ENCODE data around the gene ZPBP.
A peak's percentile ranks its signal among the peaks of the same experiment; 100 is the strongest.
"Not testable (repeated sequence)": the region's sequence is repeated elsewhere in the genome, so short reads cannot be mapped to it uniquely, and the experiment has no call there.

Gene ZPBP

DNA sequence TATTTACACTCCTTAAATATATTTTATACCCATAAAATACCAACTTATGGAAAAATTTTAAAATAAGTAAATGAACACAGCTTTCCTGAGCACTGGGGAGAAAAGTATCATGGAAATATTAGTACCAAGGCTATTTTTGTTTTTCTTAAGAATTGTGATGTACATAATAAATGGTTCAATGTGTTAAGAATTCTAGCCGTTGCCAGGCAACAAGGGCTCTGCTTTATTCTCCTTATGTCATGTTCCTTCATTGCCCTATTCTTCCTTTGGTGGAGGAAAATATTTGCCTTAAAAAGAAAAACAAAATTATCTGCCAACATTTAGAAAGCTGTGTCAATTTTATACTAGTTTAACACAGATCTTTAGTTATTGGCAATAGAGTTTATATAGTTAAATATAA, 2.6 kb upstream of the ZPBP start:
- no peaks in the 10 kb centered on the region for H3K9me3 ChIP-seq (ENCODE audit: control insufficient read depth in 1 of 2, low read length in 2 of 2)
- no peak overlapping the region for H3K4me3 ChIP-seq (ENCODE audit: low read depth in 1 of 2, low read length in 2 of 2)
- H3K4me1 ChIP-seq (ENCODE audit: control insufficient read depth in 1 of 2, insufficient read depth in 2 of 2, low read length in 2 of 2): peaks cover 0 to 6% of the 10 kb centered on the region in 2 donors
- no peaks in the 10 kb centered on the region for H3K36me3 ChIP-seq (ENCODE audit: control insufficient read depth in 1 of 2, insufficient read depth in 2 of 2, low read length in 2 of 2)
- no peak overlapping the region for H3K27ac ChIP-seq (ENCODE audit: low read length)
- no peaks in the 10 kb centered on the region for H3K27me3 ChIP-seq (ENCODE audit: low read depth, low read length)

- H3K9me3 ChIP-seq (ENCODE audit: control insufficient read depth in 1 of 2, low read length in 2 of 2): no peaks in the 10 kb centered on the region
- H3K36me3 ChIP-seq (ENCODE audit: control insufficient read depth in 1 of 2, insufficient read depth in 2 of 2, low read length in 2 of 2): no peaks in the 10 kb centered on the region
- peaks cover 0 to 6% of the 10 kb centered on the region in 2 donors for H3K4me1 ChIP-seq (ENCODE audit: control insufficient read depth in 1 of 2, insufficient read depth in 2 of 2, low read length in 2 of 2)
- H3K4me3 ChIP-seq (ENCODE audit: low read depth in 1 of 2, low read length in 2 of 2): no peak overlapping the region
- no peaks in the 10 kb centered on the region for H3K27me3 ChIP-seq (ENCODE audit: low read depth, low read length)
- no peak overlapping the region for H3K27ac ChIP-seq (ENCODE audit: low read length)
Measured at GRCh38 chr7:50088463-50089129, 4.5 kb downstream of the ZPBP start.

- H3K4me3 ChIP-seq (ENCODE audit: low read depth in 1 of 2, low read length in 2 of 2): no peak overlapping the region
- H3K36me3 ChIP-seq (ENCODE audit: control insufficient read depth in 1 of 2, insufficient read depth in 2 of 2, low read length in 2 of 2): no peaks in the 10 kb centered on the region
- H3K27ac ChIP-seq (ENCODE audit: low read length): no peak overlapping the region
- no peaks in the 10 kb centered on the region for H3K9me3 ChIP-seq (ENCODE audit: control insufficient read depth in 1 of 2, low read length in 2 of 2)
- H3K27me3 ChIP-seq (ENCODE audit: low read depth, low read length): no peaks in the 10 kb centered on the region
- no peaks in the 10 kb centered on the region for H3K4me1 ChIP-seq (ENCODE audit: control insufficient read depth in 1 of 2, insufficient read depth in 2 of 2, low read length in 2 of 2)
Measured at GRCh38 chr7:50085344-50085743, 7.7 kb downstream of the ZPBP start.

DNA sequence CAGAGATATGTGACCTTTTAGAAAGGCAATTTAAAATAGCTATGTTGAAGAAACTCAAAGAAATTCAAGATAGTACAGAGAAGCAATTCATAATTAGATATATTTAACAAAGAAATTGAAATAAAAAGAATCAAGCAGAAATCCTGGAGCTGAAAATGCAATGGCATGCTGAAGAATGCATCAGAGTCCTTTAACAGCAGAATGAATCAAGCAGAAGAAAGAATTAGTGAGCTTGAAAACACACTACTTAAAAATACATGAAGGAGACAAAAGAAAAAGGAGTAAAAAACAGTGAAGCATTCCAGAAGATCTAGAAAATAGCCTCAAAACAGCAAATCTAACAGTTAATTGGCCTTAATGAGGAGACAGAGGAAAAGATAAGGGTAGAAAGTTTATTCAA, 20.0 kb downstream of the ZPBP start:
- Histone ChIP-seq H3K9me3 (ENCODE audit: control insufficient read depth in 1 of 2, low read length in 2 of 2) (peaks cover 0 to 17% of the 10 kb centered on the region in 2 donors), H3K27ac (ENCODE audit: low read length) (no peak overlapping the region), H3K4me3 (ENCODE audit: low read depth in 1 of 2, low read length in 2 of 2) (no peak overlapping the region), H3K36me3 (ENCODE audit: control insufficient read depth in 1 of 2, insufficient read depth in 2 of 2, low read length in 2 of 2) (no peaks in the 10 kb centered on the region), H3K27me3 (ENCODE audit: low read depth, low read length) (no peaks in the 10 kb centered on the region), H3K4me1 (ENCODE audit: control insufficient read depth in 1 of 2, insufficient read depth in 2 of 2, low read length in 2 of 2) (peaks cover 7 to 8% of the 10 kb centered on the region in 2 donors)

DNA sequence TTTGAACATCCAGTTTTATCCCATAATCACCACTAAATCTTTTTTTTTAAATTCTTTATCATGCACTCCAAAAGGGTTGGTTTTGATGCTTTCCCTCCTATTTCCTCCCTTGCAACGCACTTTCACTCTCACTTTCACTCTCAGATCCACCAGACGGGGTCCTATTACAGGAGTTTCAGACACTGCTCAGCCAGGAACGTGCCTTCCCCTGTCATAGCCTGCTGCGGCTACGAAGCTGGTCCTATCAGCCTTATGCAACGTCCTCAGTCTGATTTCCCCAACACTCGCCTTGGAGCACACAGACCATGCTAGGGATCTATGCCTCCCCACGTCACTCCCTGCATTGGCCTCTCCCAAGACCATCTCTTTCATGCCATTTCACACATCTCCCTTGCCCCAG, 23.4 kb downstream of the ZPBP start:
- H3K36me3 ChIP-seq (ENCODE audit: control insufficient read depth in 1 of 2, insufficient read depth in 2 of 2, low read length in 2 of 2): no peaks in the 10 kb centered on the region
- no peak overlapping the region for H3K27ac ChIP-seq (ENCODE audit: low read length)
- H3K27me3 ChIP-seq (ENCODE audit: low read depth, low read length): no peaks in the 10 kb centered on the region
- H3K9me3 ChIP-seq (ENCODE audit: control insufficient read depth in 1 of 2, low read length in 2 of 2): peaks cover 0 to 14% of the 10 kb centered on the region in 2 donors
- H3K4me1 ChIP-seq (ENCODE audit: control insufficient read depth in 1 of 2, insufficient read depth in 2 of 2, low read length in 2 of 2): peaks cover 9 to 13% of the 10 kb centered on the region in 2 donors
- peak overlapping the region; percentile 82 to 92 for H3K4me3 ChIP-seq (ENCODE audit: low read depth in 1 of 2, low read length in 2 of 2)

GRCh38 chr7:50068850-50069551, 24.0 kb downstream of the ZPBP start:
- peak overlapping the region; percentile 82 to 92 for H3K4me3 ChIP-seq (ENCODE audit: low read depth in 1 of 2, low read length in 2 of 2)
- H3K27me3 ChIP-seq (ENCODE audit: low read depth, low read length): no peaks in the 10 kb centered on the region
- peaks cover 9 to 13% of the 10 kb centered on the region in 2 donors for H3K4me1 ChIP-seq (ENCODE audit: control insufficient read depth in 1 of 2, insufficient read depth in 2 of 2, low read length in 2 of 2)
- peaks cover 0 to 14% of the 10 kb centered on the region in 2 donors for H3K9me3 ChIP-seq (ENCODE audit: control insufficient read depth in 1 of 2, low read length in 2 of 2)
- peak overlapping the region; percentile 85 for H3K27ac ChIP-seq (ENCODE audit: low read length)
- H3K36me3 ChIP-seq (ENCODE audit: control insufficient read depth in 1 of 2, insufficient read depth in 2 of 2, low read length in 2 of 2): no peaks in the 10 kb centered on the region

- Histone ChIP-seq H3K4me1 (ENCODE audit: control insufficient read depth in 1 of 2, insufficient read depth in 2 of 2, low read length in 2 of 2) (peaks cover 9 to 13% of the 10 kb centered on the region in 2 donors), H3K9me3 (ENCODE audit: control insufficient read depth in 1 of 2, low read length in 2 of 2) (peaks cover 0 to 9% of the 10 kb centered on the region in 2 donors), H3K36me3 (ENCODE audit: control insufficient read depth in 1 of 2, insufficient read depth in 2 of 2, low read length in 2 of 2) (no peaks in the 10 kb centered on the region), H3K27me3 (ENCODE audit: low read depth, low read length) (no peaks in the 10 kb centered on the region), H3K27ac (ENCODE audit: low read length) (no peak overlapping the region), H3K4me3 (ENCODE audit: low read depth in 1 of 2, low read length in 2 of 2) (peak overlapping the region; percentile 82 to 92)
Measured at GRCh38 chr7:50068026-50068425, 25.0 kb downstream of the ZPBP start.

DNA sequence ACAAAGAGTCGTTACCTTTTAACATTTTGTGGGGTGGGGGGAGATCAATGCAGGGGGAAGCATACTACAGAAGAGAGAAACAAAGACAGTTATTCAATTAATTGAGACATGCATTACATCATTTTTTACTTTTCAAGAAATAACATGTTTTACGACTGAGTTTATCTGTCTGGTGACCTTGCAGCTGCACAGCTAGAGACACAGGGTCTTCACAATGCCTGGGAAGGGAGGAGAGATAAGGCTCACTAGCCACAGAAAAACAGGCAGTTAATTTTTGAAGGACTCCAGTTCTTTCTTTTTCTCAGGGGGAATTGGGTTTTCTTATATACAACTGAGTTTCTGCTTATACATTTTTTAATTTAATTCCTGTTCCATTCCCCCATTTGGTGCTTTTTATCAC, 30.1 kb downstream of the ZPBP start:
- H3K36me3 ChIP-seq (ENCODE audit: control insufficient read depth in 1 of 2, insufficient read depth in 2 of 2, low read length in 2 of 2): no peaks in the 10 kb centered on the region
- H3K27ac ChIP-seq (ENCODE audit: low read length): no peak overlapping the region
- H3K9me3 ChIP-seq (ENCODE audit: control insufficient read depth in 1 of 2, low read length in 2 of 2): no peaks in the 10 kb centered on the region
- H3K4me3 ChIP-seq (ENCODE audit: low read depth in 1 of 2, low read length in 2 of 2): no peak overlapping the region
- H3K27me3 ChIP-seq (ENCODE audit: low read depth, low read length): no peaks in the 10 kb centered on the region
- H3K4me1 ChIP-seq (ENCODE audit: control insufficient read depth in 1 of 2, insufficient read depth in 2 of 2, low read length in 2 of 2): peaks cover under 1 to 3% of the 10 kb centered on the region in 2 donors

DNA sequence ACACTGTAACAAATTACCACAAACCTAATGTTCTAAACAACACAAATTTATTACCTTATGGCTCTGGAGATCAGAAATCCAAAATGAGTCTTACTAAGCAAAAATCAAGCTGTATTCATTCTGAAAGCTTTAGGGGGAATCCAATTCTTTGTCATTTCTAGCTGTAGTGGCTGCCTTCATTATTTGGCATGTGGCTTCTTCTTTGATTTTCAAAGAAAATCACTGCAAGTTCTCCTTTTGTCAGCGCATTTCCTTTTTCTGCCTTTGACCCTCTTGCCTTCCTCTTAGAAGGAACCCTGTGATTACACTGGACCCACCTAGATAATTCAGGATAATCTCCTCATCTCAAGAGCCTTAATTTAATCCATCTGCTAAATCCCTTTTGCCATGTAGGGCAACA, 36.9 kb downstream of the ZPBP start:
- Histone ChIP-seq H3K27me3 (ENCODE audit: low read depth, low read length) (no peaks in the 10 kb centered on the region), H3K4me1 (ENCODE audit: control insufficient read depth in 1 of 2, insufficient read depth in 2 of 2, low read length in 2 of 2) (no peaks in the 10 kb centered on the region), H3K27ac (ENCODE audit: low read length) (no peak overlapping the region), H3K9me3 (ENCODE audit: control insufficient read depth in 1 of 2, low read length in 2 of 2) (no peaks in the 10 kb centered on the region), H3K36me3 (ENCODE audit: control insufficient read depth in 1 of 2, insufficient read depth in 2 of 2, low read length in 2 of 2) (no peaks in the 10 kb centered on the region), H3K4me3 (ENCODE audit: low read depth in 1 of 2, low read length in 2 of 2) (no peak overlapping the region)

DNA sequence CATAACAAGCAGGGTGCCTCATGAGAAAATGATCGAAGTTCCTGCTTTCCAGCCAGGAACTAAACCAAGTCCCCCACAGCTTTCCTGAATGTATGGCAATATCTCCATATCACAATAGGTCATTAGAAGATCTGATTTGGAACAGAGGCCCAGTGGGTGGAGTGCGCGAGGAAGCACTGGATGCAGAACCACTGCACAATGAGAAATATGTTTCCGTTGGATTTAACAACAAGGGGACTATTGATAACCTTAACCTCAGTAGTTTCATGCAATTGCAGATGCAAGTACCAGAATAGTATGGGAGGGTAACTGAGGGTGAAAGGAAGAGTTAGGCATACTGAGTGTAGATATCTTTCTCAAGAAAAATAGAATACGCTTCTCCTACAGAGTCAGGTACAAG, 45.3 kb downstream of the ZPBP start:
- H3K36me3 ChIP-seq (ENCODE audit: control insufficient read depth in 1 of 2, insufficient read depth in 2 of 2, low read length in 2 of 2): no peaks in the 10 kb centered on the region
- no peaks in the 10 kb centered on the region for H3K27me3 ChIP-seq (ENCODE audit: low read depth, low read length)
- H3K4me1 ChIP-seq (ENCODE audit: control insufficient read depth in 1 of 2, insufficient read depth in 2 of 2, low read length in 2 of 2): no peaks in the 10 kb centered on the region
- no peaks in the 10 kb centered on the region for H3K9me3 ChIP-seq (ENCODE audit: control insufficient read depth in 1 of 2, low read length in 2 of 2)
- H3K4me3 ChIP-seq (ENCODE audit: low read depth in 1 of 2, low read length in 2 of 2): no peak overlapping the region
- no peak overlapping the region for H3K27ac ChIP-seq (ENCODE audit: low read length)

- not testable (repeated sequence) for H3K9me3 ChIP-seq (ENCODE audit: control insufficient read depth in 1 of 2, low read length in 2 of 2); H3K4me3 ChIP-seq (ENCODE audit: low read depth in 1 of 2, low read length in 2 of 2); H3K4me1 ChIP-seq (ENCODE audit: control insufficient read depth in 1 of 2, insufficient read depth in 2 of 2, low read length in 2 of 2); H3K27ac ChIP-seq (ENCODE audit: low read length); H3K36me3 ChIP-seq (ENCODE audit: control insufficient read depth in 1 of 2, insufficient read depth in 2 of 2, low read length in 2 of 2); H3K27me3 ChIP-seq (ENCODE audit: low read depth, low read length)
Measured at GRCh38 chr7:50041165-50041564, 51.9 kb downstream of the ZPBP start.

DNA sequence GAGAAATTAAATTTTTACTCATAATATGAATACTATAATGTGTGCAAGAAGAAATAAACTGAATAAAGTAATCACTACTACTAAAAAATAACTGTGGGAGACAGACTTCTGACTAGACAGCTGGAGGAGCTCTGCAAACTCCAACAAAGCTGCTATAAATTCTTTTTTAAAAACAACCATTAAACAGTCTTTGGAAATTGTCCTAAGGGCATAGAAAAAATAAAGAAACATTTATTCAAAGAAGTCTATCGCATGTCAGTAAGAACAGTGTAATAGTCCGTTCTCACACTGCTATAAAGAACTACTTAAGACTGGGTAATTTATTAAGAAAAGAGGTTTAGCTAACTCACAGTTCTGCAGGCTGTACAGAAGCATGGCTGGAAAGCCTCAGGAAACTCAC, 56.0 kb downstream of the ZPBP start:
- Histone ChIP-seq H3K27ac (ENCODE audit: low read length) (no peak overlapping the region), H3K9me3 (ENCODE audit: control insufficient read depth in 1 of 2, low read length in 2 of 2) (no peaks in the 10 kb centered on the region), H3K27me3 (ENCODE audit: low read depth, low read length) (no peaks in the 10 kb centered on the region), H3K4me1 (ENCODE audit: control insufficient read depth in 1 of 2, insufficient read depth in 2 of 2, low read length in 2 of 2) (no peaks in the 10 kb centered on the region), H3K36me3 (ENCODE audit: control insufficient read depth in 1 of 2, insufficient read depth in 2 of 2, low read length in 2 of 2) (no peaks in the 10 kb centered on the region), H3K4me3 (ENCODE audit: low read depth in 1 of 2, low read length in 2 of 2) (no peak overlapping the region)

Data from muscle layer of duodenum (tissue), 2 donors.